Measurements from ENCODE around the gene RFXAP.
"Not testable (repeated sequence)": the region's sequence is repeated elsewhere in the genome, so short reads cannot be mapped to it uniquely, and the experiment has no call there.

The RFXAP gene

GRCh38 chr13:36818804-36819738 is at the start of gene RFXAP:
Gene RFXAP, plus strand, starts transcription at chr13:36819222. Its CDS starts 136 bp downstream, at chr13:36819358.
- peak; percentile 83 for DNase-seq (ENCODE audit: low read depth, low spot score)

- no peak for DNase-seq (ENCODE audit: low read depth, low spot score)
Observed at GRCh38 chr13:36769545-36769944, 49.5 kb upstream of the RFXAP start.

- no peak for DNase-seq (ENCODE audit: low read depth, low spot score)
Observed at GRCh38 chr13:36770741-36771140, 48.3 kb upstream of the RFXAP start.

GRCh38 chr13:36772853-36773252 is 46.2 kb upstream of the RFXAP start:
- no peak for DNase-seq (ENCODE audit: low read depth, low spot score)

- DNase-seq (ENCODE audit: low read depth, low spot score), result no peak
Observed at GRCh38 chr13:36774931-36775330, 44.1 kb upstream of the RFXAP start.

GRCh38 chr13:36776175-36776574 is 42.8 kb upstream of the RFXAP start:
- no peak for DNase-seq (ENCODE audit: low read depth, low spot score)

- no peak for DNase-seq (ENCODE audit: low read depth, low spot score)
Observed at GRCh38 chr13:36778083-36778671, 40.8 kb upstream of the RFXAP start.

GRCh38 chr13:36783890-36784289 is 35.1 kb upstream of the RFXAP start:
- DNase-seq (ENCODE audit: low read depth, low spot score), result no peak

- not testable (repeated sequence) for DNase-seq (ENCODE audit: low read depth, low spot score)
Observed at GRCh38 chr13:36786175-36786574, 32.8 kb upstream of the RFXAP start.

GRCh38 chr13:36787181-36787580 is 31.8 kb upstream of the RFXAP start:
- DNase-seq (ENCODE audit: low read depth, low spot score), result no peak

- no peak for DNase-seq (ENCODE audit: low read depth, low spot score)
Observed at GRCh38 chr13:36788276-36788675, 30.7 kb upstream of the RFXAP start.

- no peak for DNase-seq (ENCODE audit: low read depth, low spot score)
Observed at GRCh38 chr13:36789061-36789460, 30.0 kb upstream of the RFXAP start.

- DNase-seq (ENCODE audit: low read depth, low spot score), result no peak
Observed at GRCh38 chr13:36789730-36790129, 29.3 kb upstream of the RFXAP start.

- DNase-seq (ENCODE audit: low read depth, low spot score), result no peak
Observed at GRCh38 chr13:36794706-36795105, 24.3 kb upstream of the RFXAP start.

- no peak for DNase-seq (ENCODE audit: low read depth, low spot score)
Observed at GRCh38 chr13:36795463-36795862, 23.6 kb upstream of the RFXAP start.

- no peak for DNase-seq (ENCODE audit: low read depth, low spot score)
Observed at GRCh38 chr13:36796052-36796451, 23.0 kb upstream of the RFXAP start.

- DNase-seq (ENCODE audit: low read depth, low spot score), result no peak
Observed at GRCh38 chr13:36801035-36801434, 18.0 kb upstream of the RFXAP start.

- DNase-seq (ENCODE audit: low read depth, low spot score), result no peak
Observed at GRCh38 chr13:36804588-36804987, 14.4 kb upstream of the RFXAP start.

GRCh38 chr13:36806102-36806501 is 12.9 kb upstream of the RFXAP start:
- no peak for DNase-seq (ENCODE audit: low read depth, low spot score)

- DNase-seq (ENCODE audit: low read depth, low spot score), result no peak
Observed at GRCh38 chr13:36807616-36808015, 11.4 kb upstream of the RFXAP start.

GRCh38 chr13:36813225-36813624 is 5.8 kb upstream of the RFXAP start:
- no peak for DNase-seq (ENCODE audit: low read depth, low spot score)

- no peak for DNase-seq (ENCODE audit: low read depth, low spot score)
Observed at GRCh38 chr13:36814465-36814864, 4.6 kb upstream of the RFXAP start.

- no peak for DNase-seq (ENCODE audit: low read depth, low spot score)
Observed at GRCh38 chr13:36815062-36815461, 4.0 kb upstream of the RFXAP start.

Data from activated CD4-positive, CD25-positive, alpha-beta regulatory T cell treated with anti-CD3 and anti-CD28 coated beads, Interleukin-2, amount 50 U/mL, for 16 hours (primary cell).